Prostate gland (tissue), 2 donors: Measurements from ENCODE around the gene ADAP1.

ENCODE experiments used
- CTCF ChIP-seq, 4 experiments: fragments of 200-600 bp in 2 of 4; fragments of 450-650 bp in 2 of 4; sonication (generic) in 2 of 4; IDR thresholded peaks; 1 replicate in 3 of 4; 2 replicates in 1 of 4; pipeline ENCODE4 v1.5.1; 2016 to 2019; ENCODE audit warnings: antibody characterized with exemption in 4 of 4, mild to moderate bottlenecking in 2 of 4, moderate library complexity in 2 of 4
- POLR2A ChIP-seq: fragments of 450-650 bp; IDR thresholded peaks from one replicate; pipeline ENCODE4 v1.6.1; 2016; ENCODE audit warnings: antibody characterized with exemption, mild to moderate bottlenecking
- POLR2AphosphoS5 ChIP-seq: sonication (generic); formaldehyde crosslinking; IDR thresholded peaks from one replicate; pipeline ENCODE4 v1.6.1; 2017; ENCODE audit warnings: antibody characterized with exemption

GRCh38 chr7:997404-998395, 43.2 kb upstream of the ADAP1 start:
- no peak for TF ChIP-seq CTCF (IDR thresholded peaks at IDR 0.05)
- TF ChIP-seq POLR2AphosphoS5, result no peak
- no peak for TF ChIP-seq POLR2A
